ENCODE results near the gene TRAPPC12.
"Not testable (repeated sequence)": the region's sequence is repeated elsewhere in the genome, so short reads cannot be mapped to it uniquely, and the experiment has no call there.

Gene TRAPPC12

DNA sequence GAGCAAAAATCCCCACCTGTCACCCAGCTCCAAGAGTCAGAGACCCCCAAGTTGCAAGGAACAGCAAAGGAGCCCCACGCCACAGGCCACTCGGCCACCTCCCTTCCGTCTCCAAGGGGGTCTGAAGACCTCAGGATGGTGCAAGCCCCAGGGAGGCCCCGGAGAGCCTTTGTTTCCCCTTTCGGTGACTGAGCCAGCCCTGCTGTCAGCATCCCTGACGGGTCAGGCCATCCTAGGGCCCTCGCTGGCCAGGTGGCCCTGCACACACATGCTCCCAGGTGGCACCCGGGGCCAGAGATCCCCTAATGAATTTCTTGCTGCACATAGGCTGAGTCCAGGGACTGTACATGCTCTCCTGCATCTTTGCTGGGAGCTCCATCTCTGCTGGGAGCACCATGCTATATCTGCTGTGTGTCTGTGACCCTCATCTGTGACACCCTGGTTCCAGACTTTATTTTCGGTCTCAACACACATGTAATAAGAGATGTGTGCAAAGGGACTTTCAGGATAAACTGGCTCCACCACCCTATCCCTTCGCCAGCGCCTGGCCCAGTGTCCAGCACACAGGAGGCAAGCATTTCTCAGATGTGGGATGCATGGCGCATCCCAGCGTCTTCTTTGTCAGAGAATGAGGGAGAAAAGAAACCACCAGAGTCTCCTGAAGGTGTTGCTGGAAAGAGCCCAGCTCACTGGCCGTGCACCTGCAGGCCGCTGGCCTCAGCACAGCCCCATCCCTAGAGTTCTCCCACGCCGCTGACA lies 112.4 kb downstream of the TRAPPC12 start:
- no peak for ATAC-seq
- TF ChIP-seq RARB (CRISPR knock-in tag; IDR thresholded peaks at IDR 0.05) (no peak), ESRRG (CRISPR knock-in tag; IDR thresholded peaks at IDR 0.05) (no peak), ARNTL (CRISPR knock-in tag; IDR thresholded peaks at IDR 0.05; ENCODE audit: borderline replicate concordance, low read depth) (no peak), ZFP30 (CRISPR knock-in tag; IDR thresholded peaks at IDR 0.05) (no peak), SNAI2 (CRISPR knock-in tag; IDR thresholded peaks at IDR 0.05) (no peak), BACH2 (CRISPR knock-in tag; IDR thresholded peaks at IDR 0.05; ENCODE audit: borderline replicate concordance) (no peak), ZC3H10 (CRISPR knock-in tag; IDR thresholded peaks at IDR 0.05) (no peak), TOX (CRISPR knock-in tag; IDR thresholded peaks at IDR 0.05; ENCODE audit: borderline replicate concordance) (no peak), TCF4 (CRISPR knock-in tag; IDR thresholded peaks at IDR 0.05; ENCODE audit: borderline replicate concordance) (no peak), OSR1 (CRISPR knock-in tag; IDR thresholded peaks at IDR 0.05) (no peak), ZNF565 (CRISPR knock-in tag; conservative IDR thresholded peaks at IDR 0.05; ENCODE audit: low read depth) (no peak), PPARA (CRISPR knock-in tag; IDR thresholded peaks at IDR 0.05; ENCODE audit: borderline replicate concordance) (no peak)
- TF ChIP-seq, protein P1, sequence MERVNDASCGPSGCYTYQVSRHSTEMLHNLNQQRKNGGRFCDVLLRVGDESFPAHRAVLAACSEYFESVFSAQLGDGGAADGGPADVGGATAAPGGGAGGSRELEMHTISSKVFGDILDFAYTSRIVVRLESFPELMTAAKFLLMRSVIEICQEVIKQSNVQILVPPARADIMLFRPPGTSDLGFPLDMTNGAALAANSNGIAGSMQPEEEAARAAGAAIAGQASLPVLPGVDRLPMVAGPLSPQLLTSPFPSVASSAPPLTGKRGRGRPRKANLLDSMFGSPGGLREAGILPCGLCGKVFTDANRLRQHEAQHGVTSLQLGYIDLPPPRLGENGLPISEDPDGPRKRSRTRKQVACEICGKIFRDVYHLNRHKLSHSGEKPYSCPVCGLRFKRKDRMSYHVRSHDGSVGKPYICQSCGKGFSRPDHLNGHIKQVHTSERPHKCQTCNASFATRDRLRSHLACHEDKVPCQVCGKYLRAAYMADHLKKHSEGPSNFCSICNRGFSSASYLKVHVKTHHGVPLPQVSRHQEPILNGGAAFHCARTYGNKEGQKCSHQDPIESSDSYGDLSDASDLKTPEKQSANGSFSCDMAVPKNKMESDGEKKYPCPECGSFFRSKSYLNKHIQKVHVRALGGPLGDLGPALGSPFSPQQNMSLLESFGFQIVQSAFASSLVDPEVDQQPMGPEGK (CRISPR knock-in tag; IDR thresholded peaks at IDR 0.05; ENCODE audit: borderline replicate concordance), result no peak
- TF ChIP-seq, protein P2, sequence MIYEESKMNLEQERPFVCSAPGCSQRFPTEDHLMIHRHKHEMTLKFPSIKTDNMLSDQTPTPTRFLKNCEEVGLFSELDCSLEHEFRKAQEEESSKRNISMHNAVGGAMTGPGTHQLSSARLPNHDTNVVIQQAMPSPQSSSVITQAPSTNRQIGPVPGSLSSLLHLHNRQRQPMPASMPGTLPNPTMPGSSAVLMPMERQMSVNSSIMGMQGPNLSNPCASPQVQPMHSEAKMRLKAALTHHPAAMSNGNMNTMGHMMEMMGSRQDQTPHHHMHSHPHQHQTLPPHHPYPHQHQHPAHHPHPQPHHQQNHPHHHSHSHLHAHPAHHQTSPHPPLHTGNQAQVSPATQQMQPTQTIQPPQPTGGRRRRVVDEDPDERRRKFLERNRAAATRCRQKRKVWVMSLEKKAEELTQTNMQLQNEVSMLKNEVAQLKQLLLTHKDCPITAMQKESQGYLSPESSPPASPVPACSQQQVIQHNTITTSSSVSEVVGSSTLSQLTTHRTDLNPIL (CRISPR knock-in tag; IDR thresholded peaks at IDR 0.05; ENCODE audit: low read depth), result no peak
- TF ChIP-seq, protein P3, sequence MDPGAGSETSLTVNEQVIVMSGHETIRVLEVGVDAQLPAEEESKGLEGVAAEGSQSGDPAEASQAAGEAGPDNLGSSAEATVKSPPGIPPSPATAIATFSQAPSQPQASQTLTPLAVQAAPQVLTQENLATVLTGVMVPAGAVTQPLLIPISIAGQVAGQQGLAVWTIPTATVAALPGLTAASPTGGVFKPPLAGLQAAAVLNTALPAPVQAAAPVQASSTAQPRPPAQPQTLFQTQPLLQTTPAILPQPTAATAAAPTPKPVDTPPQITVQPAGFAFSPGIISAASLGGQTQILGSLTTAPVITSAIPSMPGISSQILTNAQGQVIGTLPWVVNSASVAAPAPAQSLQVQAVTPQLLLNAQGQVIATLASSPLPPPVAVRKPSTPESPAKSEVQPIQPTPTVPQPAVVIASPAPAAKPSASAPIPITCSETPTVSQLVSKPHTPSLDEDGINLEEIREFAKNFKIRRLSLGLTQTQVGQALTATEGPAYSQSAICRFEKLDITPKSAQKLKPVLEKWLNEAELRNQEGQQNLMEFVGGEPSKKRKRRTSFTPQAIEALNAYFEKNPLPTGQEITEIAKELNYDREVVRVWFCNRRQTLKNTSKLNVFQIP (CRISPR knock-in tag; IDR thresholded peaks at IDR 0.05; ENCODE audit: borderline replicate concordance, low read depth), result no peak
- TF ChIP-seq, protein P4, sequence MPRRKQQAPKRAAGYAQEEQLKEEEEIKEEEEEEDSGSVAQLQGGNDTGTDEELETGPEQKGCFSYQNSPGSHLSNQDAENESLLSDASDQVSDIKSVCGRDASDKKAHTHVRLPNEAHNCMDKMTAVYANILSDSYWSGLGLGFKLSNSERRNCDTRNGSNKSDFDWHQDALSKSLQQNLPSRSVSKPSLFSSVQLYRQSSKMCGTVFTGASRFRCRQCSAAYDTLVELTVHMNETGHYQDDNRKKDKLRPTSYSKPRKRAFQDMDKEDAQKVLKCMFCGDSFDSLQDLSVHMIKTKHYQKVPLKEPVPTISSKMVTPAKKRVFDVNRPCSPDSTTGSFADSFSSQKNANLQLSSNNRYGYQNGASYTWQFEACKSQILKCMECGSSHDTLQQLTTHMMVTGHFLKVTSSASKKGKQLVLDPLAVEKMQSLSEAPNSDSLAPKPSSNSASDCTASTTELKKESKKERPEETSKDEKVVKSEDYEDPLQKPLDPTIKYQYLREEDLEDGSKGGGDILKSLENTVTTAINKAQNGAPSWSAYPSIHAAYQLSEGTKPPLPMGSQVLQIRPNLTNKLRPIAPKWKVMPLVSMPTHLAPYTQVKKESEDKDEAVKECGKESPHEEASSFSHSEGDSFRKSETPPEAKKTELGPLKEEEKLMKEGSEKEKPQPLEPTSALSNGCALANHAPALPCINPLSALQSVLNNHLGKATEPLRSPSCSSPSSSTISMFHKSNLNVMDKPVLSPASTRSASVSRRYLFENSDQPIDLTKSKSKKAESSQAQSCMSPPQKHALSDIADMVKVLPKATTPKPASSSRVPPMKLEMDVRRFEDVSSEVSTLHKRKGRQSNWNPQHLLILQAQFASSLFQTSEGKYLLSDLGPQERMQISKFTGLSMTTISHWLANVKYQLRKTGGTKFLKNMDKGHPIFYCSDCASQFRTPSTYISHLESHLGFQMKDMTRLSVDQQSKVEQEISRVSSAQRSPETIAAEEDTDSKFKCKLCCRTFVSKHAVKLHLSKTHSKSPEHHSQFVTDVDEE (CRISPR knock-in tag; IDR thresholded peaks at IDR 0.05), result no peak
- TF ChIP-seq, protein P5, sequence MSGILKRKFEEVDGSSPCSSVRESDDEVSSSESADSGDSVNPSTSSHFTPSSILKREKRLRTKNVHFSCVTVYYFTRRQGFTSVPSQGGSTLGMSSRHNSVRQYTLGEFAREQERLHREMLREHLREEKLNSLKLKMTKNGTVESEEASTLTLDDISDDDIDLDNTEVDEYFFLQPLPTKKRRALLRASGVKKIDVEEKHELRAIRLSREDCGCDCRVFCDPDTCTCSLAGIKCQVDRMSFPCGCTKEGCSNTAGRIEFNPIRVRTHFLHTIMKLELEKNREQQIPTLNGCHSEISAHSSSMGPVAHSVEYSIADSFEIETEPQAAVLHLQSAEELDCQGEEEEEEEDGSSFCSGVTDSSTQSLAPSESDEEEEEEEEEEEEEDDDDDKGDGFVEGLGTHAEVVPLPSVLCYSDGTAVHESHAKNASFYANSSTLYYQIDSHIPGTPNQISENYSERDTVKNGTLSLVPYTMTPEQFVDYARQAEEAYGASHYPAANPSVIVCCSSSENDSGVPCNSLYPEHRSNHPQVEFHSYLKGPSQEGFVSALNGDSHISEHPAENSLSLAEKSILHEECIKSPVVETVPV (CRISPR knock-in tag; IDR thresholded peaks at IDR 0.05), result no peak

DNA sequence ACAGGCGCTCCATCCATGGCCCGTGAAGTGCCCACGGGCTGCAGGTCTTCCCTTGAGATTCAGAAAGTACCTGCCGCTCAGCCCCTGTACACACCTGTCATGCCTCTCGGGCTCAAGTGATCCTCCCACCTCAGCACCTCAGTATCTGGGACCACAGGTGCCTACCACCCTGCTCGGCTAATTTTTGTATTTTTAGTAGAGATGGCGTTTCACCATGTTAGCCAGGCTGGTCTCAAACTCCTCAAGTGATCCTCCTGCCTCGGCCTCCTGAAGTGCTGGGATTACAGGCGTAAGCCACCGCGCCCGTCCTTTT lies 112.9 kb downstream of the TRAPPC12 start:
- not testable (repeated sequence) for ATAC-seq

DNA sequence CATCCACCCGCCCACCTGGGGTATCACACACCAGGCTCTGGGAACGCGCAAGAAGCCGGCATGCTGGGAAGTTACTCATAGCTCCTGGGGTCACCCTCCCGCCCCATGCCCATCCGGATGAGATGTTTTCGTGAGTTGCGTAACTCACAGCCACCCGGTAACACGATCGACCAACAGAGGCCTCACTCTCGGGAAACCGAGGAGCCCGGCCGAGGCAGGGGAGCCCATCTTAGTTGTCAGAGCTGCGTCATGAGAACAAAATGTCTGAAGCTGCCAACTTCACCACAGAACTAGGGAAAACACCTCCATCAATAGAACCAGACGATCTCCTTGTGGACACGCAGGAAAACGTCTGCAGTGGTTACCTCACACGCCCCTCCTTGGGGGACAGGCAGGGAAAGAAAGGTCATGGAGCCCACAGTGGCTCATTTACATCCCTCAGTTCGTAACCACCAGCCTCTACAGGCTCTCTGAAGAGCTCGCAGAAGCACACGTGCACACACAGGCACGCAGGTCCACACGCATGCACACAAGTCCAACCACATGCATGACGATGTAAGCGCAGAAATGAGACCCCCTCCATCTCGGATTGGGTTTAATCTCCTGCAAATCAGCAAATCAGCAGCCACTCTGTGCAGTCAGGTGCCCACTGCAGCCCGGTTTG lies 113.6 kb downstream of the TRAPPC12 start:
- no peak for ATAC-seq
- TF ChIP-seq, protein P1 (CRISPR knock-in tag; IDR thresholded peaks at IDR 0.05; ENCODE audit: borderline replicate concordance), result no peak
- TF ChIP-seq, protein P4 (CRISPR knock-in tag; IDR thresholded peaks at IDR 0.05), result no peak
- no peak for TF ChIP-seq ZFP3 (CRISPR knock-in tag; IDR thresholded peaks at IDR 0.05)

All from SK-N-SH treated with all-trans-retinoic acid at 6 μM for 48 hours (cell line).